DMS114 treated with DMSO at 0.1 percent for 48 hours (cell line): ENCODE data around the gene PARD3.

Experiments used
- DNase-seq: peaks from one replicate; lab custom pipeline; 2025; ENCODE audit not compliant: unreplicated experiment; lab: John Stamatoyannopoulos, UW

PARD3 gene

DNA sequence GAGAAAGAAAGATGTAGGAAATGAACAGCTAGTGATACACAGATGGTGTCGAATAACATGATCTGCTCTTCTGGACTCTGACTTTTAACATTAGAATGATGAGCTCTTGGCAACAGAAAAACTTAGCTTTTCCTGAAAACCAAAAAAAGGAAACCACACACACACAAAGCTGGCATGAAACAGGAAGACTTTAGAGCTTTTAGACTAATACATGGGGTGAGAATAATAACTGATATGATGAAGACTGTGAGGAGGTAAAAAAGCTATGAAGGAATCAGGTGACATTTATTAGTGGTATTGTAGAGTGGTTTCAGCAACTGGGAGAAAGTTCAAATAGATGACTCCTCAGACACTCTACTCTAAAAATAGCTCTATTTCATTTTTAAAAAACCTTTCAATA is 491.9 kb downstream of the PARD3 start:
- no peak for DNase-seq

DNA sequence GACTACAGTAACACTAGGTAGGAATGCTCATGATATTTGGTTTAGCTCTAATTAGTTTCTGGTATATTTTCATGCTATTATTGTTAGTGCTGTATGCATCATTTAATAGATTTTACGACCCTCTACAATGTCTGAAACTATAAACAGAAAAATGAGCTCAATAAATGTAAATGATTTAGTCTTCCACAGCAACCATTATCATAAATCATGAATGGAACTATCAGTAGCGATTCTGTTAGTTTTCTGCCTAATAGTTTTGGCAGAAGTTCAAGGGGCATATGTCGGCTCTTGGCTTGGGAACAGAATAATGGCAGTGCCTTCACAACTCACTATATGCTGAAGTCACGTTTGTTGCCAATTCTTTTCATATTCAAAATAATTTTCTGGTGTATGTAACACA is 494.8 kb downstream of the PARD3 start:
- no peak for DNase-seq

DNA sequence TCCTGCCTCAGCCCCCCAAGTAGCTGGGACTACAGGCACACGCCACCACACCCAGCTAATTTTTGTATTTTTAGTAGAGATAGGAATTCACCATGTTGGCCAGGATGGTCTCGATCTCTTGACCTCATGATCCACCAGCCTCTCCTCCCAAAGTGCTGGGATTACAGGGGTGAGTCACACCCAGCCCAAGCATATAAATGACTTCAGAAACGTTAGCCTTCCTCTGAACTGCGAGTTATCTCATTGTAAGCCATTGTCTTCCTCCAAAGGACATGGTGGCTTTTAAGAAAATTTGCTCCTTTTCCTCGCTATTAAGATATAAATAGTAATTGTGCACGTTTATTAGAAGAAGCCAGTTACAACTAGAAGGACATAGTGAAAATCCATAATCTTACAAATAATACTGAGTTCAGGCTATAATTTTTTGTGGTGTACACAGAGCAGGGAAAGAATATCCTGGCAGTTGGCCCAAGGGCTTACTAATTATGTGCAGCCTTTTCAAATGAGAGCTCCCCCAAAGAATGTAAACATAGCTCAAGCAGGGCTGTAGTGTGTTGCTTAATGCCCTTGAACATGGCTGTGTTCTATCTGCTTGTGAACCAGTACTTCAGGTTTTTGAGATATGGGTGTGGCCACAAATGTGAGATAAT is 495.8 kb downstream of the PARD3 start:
- no peak for DNase-seq

DNA sequence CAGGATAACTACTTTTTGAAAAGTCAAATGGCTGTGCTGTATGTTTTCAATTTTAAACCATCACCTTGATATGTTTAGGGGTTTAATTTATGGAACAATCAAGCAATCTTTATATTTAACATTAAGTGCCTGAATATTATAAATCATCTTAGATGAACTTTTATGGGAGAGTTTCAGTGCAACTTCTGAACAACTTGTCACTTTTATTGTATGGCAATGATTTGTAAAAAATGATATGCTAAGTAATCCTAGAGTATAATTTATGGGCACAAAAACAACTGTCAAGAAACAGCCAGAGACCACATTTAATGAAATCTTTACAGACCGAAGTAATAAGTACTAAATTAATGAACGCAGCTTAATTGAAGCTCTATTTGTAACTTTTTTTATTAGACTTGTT is 498.9 kb downstream of the PARD3 start:
- DNase-seq: no peak

DNA sequence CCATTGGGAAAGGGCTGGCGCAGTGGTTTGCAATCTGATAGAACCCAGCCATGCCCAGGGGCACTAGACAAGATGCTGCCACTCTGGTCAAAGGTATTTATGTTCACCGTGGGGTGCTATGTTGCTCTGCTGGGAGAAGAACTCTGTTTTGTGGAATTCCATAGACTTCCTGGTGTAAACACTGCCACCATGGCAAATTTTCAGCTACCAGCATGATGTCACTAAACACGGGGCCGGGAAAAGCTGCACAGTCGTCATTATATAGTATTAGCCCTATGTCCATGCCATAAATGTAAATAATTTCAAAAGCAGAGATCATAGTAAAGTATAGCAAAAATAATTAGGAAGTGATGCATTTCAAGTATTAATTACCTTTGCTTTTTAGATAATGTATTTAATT is 500.6 kb downstream of the PARD3 start:
- no peak for DNase-seq

DNA sequence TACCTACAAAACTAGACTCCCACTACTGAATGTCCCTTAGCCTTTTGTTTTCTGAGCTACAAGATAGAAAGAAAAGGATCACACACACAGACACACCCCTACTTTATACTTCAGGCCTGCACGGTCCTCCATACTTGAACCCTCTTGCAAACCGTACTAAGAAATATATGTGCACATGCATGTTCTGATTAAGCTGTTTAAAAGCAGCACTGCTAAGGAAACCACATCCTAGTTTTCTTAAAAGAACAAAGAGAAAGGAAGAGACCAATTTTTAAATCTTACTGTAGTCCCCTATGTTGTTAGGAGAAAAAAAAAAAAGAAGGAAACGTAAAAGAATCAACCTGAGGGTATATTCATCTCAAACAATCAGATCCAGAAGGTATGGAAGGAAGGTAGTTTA is 501.2 kb downstream of the PARD3 start:
- no peak for DNase-seq

DNA sequence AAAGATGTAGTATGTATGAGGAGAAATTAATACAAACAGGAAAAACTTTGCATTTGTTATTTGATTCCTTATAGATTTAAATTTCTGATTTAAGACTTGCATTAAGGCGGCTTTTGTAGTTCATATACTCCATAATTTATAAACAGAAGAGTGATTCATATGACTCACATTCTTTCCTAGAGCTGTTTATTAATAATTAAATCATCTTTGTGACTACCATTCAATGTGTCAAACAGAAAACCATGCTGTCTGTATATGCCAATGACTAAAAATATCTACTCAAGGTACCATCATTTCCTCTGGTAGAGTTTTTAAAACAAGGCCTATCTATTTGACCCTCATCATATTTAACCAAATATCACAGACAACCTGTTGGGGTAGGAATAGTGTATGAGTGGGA is 501.7 kb downstream of the PARD3 start:
- DNase-seq: no peak

DNA sequence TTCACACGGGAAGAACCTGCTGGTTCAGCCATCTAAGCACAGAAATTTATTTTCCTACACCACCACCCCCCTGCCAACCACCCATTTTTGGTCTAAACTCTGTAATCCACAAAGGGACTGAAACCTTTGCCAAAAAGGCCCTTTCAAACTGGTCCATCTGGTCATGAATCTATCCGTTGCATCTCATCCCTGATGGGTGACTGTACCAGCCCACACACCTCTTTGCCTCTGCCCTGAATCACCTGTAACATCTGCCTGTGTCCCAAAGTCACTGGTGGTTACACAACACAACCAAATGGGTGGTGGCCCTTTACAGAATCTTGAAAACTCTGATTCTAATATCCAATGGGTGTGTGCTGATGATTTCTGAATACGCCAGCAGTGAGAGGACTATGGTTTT is 503.4 kb downstream of the PARD3 start:
- DNase-seq: no peak

DNA sequence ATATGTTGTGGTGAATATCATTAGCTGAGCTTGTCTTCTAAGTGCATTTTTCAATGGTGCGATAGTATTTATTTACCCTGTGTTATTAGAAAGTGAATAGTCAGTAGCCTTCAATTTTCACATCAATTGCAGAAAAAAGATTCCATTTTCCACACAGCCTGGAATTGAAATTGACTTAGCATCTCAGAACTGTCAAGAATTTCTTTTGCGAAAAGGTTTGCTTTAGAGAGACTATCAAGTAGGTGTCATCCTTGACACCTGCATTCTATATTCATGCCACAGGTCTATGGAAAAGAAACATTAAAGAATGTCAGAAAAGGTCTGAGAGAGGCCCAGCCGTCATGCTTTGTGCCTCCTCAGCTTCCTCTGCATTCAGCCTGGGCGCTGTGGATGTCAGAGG is 504.9 kb downstream of the PARD3 start:
- DNase-seq: no peak

DNA sequence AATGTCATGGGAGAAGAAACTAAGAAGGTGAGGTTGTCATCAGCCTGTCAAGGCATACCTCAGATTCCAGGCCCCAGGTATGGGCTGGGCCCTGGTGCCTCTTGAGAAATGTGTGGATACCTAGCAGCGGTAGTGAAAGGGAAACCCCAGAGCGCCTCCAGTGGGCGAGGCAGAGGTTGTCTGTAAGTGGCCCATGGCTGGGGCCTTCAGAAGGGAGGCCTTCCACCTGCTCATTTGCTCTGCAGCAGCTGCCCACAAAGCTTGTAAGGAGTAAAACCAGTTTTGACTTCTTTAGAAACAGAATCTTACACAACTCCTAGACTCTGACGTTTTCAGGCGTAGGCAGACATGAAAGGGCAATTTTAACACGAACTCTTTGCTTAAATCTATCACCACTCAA is 509.9 kb downstream of the PARD3 start:
- no peak for DNase-seq

DNA sequence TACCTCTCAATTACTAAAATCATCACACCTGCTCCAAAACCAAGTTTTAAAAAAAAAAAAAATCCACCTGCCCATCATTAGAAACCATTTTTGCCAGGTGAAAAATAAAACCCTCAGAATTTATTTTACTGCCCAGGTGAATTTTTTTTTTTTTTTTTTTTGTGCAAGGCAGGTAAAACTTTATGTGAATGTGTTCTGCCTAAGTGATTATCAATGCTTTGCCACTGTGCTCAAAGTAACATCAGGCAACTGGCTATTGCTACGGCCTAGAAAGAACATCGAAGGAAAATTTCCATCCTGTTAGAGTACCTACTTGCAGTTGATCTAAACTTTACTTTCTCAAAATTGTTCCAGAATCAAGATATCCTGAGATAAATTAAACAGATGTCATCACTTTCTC is 512.1 kb downstream of the PARD3 start:
- no peak for DNase-seq

DNA sequence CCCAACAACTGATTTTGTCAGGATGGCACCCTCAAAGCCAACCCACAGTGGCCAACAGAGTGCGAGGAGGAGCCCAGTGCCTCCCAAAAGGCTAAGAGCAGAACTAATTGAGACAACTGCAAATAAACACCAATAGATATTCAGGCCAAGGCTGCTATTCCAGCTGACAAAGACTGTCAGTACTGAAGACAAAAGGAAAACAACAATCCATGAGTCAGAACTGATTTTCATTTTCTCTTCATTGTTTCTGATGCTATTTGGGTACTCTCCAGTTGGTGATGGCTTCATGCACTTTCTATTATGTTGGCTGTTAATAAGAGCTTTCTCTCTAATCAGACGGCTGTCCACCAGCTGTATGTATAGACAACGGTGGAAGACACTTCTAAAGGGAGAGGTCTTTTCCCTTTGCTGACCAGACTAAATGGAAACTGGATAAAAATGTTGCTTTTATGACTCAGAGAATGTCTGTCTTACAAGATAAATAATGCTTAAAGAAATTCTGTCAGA is 515.9 kb downstream of the PARD3 start:
- no peak for DNase-seq

DNA sequence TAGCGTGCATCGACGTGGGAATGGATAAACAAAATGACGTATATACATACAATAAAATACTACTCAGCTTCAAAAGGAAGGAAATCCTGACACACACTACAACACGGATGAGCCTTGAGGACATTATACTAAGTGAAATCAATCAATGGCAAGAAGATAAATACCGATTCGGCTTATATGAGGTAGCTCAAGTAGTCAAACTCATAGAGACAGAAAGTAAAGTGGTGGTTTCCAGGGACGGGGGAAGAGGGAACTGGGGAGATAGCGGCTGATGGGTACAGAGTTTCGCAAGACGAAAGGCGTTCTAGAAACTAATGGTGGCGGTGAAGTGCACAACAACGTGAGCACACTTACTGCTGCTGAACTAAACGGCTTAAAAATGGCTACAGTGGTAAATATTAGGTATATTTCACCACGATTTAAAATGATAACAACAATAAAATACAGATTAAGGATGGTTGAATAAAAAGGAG is 516.7 kb downstream of the PARD3 start:
- no peak for DNase-seq

DNA sequence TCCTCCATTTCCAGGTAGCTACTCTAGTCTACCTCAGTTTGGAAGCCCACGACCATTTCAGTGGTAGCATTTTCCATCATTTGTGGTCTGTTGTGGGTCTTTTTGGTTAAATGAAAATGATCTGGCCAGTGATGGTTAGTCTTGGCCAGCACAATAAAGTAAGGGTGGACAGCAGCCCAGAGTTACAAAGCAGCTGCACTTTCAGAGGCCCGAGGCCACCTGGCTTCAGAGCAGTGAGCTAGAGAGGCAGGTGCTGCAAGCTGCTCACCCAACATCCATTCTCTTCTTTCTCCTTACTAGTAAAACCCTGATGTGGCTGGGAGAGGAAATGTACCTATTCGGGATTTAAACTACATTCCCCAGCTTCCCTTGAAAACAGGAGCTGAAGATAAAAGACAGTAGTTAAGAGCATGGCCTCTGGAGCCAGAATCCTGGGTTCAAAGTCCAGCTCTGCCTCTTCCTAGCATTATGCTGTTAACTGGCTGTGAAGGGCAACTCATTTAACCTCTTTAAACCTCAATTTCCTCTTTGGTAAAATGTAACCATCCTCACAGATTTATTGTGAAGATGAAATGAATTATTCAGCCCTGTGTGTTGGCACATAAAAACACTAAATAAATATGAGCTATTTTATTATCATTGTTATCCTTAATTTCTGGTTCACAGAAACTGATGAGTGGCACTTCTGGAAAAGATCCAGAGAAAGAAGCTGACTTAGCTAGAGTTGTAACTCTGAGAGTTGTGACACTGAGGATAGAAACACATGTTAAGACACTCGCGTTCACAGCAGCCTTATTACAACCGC is 517.4 kb downstream of the PARD3 start:
- no peak for DNase-seq

DNA sequence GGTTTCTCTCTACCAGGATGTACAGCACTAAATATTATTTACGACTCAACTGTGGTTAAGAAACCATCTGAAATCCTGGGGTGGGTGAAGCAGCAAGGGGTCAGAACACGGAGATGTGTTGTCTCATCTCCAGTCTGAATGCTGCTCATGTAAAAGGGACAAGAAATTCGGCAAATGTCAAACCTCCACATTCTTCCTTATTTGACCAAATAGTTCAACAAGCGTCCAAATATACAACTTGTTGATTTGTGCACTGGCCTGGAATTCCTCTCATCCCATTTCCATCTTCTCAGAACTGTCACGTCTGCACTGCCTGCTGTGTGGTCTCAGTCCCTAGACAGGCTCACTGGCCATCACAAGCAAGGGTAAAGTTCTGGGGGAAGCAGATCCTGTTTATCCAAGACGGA is 520.0 kb downstream of the PARD3 start:
- DNase-seq: no peak

DNA sequence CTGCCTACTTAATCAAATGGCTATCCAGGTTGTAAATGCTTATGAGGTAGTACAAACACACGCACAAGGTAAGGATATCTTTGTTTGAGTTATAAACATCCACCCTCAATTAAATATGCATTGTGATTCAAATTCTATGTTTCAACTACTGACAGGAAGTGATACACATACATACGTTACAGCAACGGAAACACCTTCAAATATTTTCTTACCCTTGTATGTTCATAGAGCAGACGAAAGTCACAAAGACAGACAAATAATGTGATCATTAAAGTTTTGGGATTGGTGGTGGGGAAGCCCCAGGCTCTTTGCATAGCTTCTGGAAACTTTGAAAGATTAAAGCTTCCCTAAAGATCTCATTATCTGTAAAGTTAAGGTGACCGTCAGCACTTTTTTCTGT is 521.0 kb downstream of the PARD3 start:
- DNase-seq: no peak

DNA sequence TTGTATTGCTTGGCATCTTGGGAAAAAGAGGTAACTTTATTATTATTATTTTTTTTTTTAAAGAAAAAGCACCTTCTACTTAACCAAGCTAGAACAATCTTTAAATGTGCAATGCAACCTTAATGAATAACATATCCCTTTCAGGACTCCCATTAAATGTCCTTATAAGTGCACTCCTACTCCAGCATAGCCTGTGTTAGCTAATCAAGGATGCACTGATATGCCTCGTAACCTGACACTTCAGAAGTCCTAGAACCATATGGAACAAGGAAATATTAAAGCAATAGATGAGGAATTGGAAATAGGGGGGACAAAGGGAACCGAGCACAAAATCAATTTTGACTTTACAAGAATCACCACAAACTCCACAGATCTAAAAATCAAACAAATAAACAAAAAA is 522.4 kb downstream of the PARD3 start:
- no peak for DNase-seq

DNA sequence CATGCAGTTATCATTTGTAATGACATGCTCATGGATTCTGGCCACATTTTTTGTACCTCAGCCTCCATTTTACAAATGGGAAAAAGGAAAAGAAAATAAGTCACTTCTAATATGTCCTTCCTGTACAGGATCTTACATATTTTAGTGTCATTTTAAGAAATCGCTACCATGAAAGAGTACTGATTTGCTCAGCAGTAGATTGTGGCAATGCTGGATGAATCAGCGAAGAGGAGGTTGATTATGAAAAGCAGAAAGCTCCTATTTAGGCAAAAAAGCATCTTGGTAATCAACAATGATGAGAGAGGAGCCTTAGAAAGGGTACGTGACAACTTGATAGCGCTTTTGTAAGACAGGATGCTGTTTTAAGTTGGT is 522.9 kb downstream of the PARD3 start:
- DNase-seq: no peak

DNA sequence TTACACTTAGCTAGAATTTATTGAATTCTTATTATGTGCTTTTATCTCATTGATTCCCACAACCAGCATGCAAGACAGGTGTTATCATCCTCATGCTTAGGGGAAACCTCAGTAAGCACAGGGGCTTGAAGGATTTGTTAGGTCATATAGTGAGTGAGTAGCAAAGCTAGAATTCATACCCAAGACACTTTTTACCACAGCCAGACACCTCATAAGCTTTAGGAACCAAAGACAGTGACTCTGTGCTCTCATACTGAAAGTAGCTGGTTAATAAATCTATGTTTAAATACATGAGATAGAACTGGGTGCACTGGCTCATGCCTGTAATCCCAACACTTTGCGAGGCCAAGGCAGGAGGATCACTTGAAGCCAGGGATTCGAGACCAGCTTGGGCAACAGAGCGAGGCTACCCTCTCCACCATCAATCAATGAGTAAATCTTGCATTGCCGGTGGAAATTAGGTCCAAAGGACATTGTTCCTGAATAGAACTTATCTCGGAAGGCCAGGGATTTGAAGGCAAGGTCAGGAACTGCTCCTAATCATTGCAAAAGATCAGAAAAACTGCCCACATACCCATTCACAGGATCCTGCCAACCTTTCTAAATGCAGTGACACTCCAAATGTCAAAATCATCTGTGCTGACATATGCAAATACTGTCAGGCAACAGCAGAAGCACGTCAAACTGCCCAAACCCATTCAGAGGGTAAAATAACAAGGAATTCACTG is 523.5 kb downstream of the PARD3 start:
- no peak for DNase-seq

DNA sequence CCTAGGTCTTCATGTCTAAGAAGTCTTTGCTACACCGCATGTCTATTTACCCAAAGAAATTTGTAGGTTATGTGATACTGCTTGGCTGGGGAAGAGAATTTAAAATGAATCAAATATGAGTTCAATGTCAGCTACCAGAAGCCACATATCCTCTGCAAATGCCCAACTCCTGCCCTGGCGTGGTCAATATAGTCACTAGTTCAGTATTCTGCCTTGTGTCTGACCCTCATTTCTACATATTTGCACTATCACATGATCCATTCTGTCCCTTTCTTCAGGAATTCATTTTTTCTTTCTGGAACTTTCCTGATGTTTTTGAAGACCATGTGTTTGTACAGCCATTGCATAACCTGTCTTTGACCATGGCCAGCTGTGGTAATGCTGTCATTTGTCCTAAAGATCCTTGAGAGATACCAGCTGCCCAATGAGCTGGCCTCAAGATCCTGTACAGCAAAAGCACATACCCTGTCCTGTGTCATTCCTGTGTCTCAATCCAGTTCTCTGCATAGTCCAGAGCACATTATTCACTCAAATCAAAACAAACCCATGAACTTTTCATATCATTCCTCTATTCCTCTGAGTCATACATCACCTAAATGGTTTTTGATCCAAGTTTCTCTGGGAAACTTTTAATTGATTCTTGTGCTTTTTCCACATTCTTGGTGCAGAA is 524.5 kb downstream of the PARD3 start:
- DNase-seq: no peak

DNA sequence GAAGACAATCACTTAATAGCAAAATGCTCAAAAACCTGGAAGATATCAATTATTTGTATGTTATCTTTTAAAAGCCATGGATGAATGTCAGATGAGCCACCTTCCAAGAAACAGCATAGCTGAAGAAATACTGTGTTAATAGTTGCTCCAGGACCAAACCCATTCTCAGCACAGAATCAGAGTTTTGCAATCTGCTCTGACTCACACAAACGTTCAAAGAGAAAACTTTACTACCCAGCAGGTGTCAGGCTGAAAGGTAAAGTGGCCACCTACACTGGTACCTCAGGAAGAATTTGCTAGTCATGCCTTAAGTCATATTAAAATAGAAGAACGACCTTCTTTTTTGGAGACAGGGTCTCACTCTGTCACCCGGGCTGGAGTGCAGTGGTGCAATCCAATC is 526.5 kb downstream of the PARD3 start:
- DNase-seq: no peak
